ENCODE data around the gene CCDC73.

- no peak for TF ChIP-seq POLR2A (IDR thresholded peaks at IDR 0.05)
- TF ChIP-seq, protein P1, sequence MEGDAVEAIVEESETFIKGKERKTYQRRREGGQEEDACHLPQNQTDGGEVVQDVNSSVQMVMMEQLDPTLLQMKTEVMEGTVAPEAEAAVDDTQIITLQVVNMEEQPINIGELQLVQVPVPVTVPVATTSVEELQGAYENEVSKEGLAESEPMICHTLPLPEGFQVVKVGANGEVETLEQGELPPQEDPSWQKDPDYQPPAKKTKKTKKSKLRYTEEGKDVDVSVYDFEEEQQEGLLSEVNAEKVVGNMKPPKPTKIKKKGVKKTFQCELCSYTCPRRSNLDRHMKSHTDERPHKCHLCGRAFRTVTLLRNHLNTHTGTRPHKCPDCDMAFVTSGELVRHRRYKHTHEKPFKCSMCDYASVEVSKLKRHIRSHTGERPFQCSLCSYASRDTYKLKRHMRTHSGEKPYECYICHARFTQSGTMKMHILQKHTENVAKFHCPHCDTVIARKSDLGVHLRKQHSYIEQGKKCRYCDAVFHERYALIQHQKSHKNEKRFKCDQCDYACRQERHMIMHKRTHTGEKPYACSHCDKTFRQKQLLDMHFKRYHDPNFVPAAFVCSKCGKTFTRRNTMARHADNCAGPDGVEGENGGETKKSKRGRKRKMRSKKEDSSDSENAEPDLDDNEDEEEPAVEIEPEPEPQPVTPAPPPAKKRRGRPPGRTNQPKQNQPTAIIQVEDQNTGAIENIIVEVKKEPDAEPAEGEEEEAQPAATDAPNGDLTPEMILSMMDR (IDR thresholded peaks at IDR 0.05) = no peak
Observed at GRCh38 chr11:32584921-32585320, 209.5 kb downstream of the CCDC73 start.
